Activated naive CD8-positive, alpha-beta T cell treated with anti-CD3 and anti-CD28 coated beads, Interleukin-2, amount 50 U/mL, for 16 hours (primary cell): Measurements from ENCODE around the gene CHRD.
"Not testable (repeated sequence)": the region's sequence is repeated elsewhere in the genome, so short reads cannot be mapped to it uniquely, and the experiment has no call there.

Experiments
- DNase-seq: peaks from one replicate; pipeline ENCODE4 v3.0.0-alpha.2; 2020; ENCODE audit warnings: low read depth, low spot score

The CHRD gene

GRCh38 chr3:184414418-184415202 is 34.8 kb downstream of the CHRD start:
- DNase-seq, result no peak

GRCh38 chr3:184415203-184415490 is 35.3 kb downstream of the CHRD start:
- no peak for DNase-seq

GRCh38 chr3:184417619-184418327 is 37.9 kb downstream of the CHRD start:
- peak; percentile 44 for DNase-seq

- DNase-seq, result no peak
Measured at GRCh38 chr3:184419171-184419570, 39.3 kb downstream of the CHRD start.

- no peak for DNase-seq
Measured at GRCh38 chr3:184423561-184423960, 43.7 kb downstream of the CHRD start.

GRCh38 chr3:184426691-184427141 is 46.9 kb downstream of the CHRD start:
- no peak for DNase-seq

- DNase-seq, result no peak
Measured at GRCh38 chr3:184428561-184429175, 48.8 kb downstream of the CHRD start.

GRCh38 chr3:184429786-184430185 is 49.9 kb downstream of the CHRD start:
- no peak for DNase-seq

GRCh38 chr3:184430940-184431339 is 51.1 kb downstream of the CHRD start:
- DNase-seq, result no peak

- DNase-seq, result not testable (repeated sequence)
Measured at GRCh38 chr3:184433178-184433577, 53.3 kb downstream of the CHRD start.

GRCh38 chr3:184439096-184439495 is 59.2 kb downstream of the CHRD start:
- no peak for DNase-seq
